HepG2 (cell line): ENCODE measurements around the gene GPR25. TPM values are rescaled to one million over a fixed set of nuclear protein-coding genes. Genes with fewer than 3 reads are reported as not detected.

Experiments
- CREB1 ChIP-seq, 2 experiments: fragments of 450-650 bp in 1 of 2; IDR thresholded peaks; 2 replicates each; pipeline ENCODE4 v1.6.1; 2016 to 2017; ENCODE audit warnings: control low read depth in 1 of 2, mild to moderate bottlenecking in 1 of 2, missing compliant biosample characterization in 1 of 2, missing genetic modification characterization in 1 of 2
- NCOA1 ChIP-seq: sonication (generic); formaldehyde crosslinking; IDR thresholded peaks from 2 replicates; pipeline ENCODE4 v1.9.0; 2021; ENCODE audit warnings: missing genetic modification reagents
- PHF21A ChIP-seq: sonication (generic); formaldehyde crosslinking; IDR thresholded peaks from 2 replicates; pipeline ENCODE4 v1.5.0; 2020; ENCODE audit warnings: mild to moderate bottlenecking, missing genetic modification reagents
- SMAD1 ChIP-seq: sonication (generic); formaldehyde crosslinking; IDR thresholded peaks from 2 replicates; pipeline ENCODE4 v1.4.0; 2020; ENCODE audit warnings: missing genetic modification reagents, low read depth, mild to moderate bottlenecking, borderline replicate concordance
- ZFP1 ChIP-seq: IDR thresholded peaks from 2 replicates; pipeline ENCODE4 v1.6.1; 2016
- ZFP41 ChIP-seq: sonication (generic); formaldehyde crosslinking; IDR thresholded peaks from 2 replicates; pipeline ENCODE4 v1.4.0; 2020; ENCODE audit warnings: mild to moderate bottlenecking, missing genetic modification reagents, borderline replicate concordance
- ZNF484 ChIP-seq: sonication (generic); formaldehyde crosslinking; IDR thresholded peaks from 2 replicates; pipeline ENCODE4 v1.5.1; 2020; ENCODE audit warnings: mild to moderate bottlenecking, low read depth, missing genetic modification reagents, borderline replicate concordance
- ZNF605 ChIP-seq: sonication (generic); formaldehyde crosslinking; IDR thresholded peaks from 2 replicates; pipeline ENCODE4 v1.8.0; 2022; ENCODE audit warnings: mild to moderate bottlenecking, missing genetic modification reagents
- ZNF7 ChIP-seq: IDR thresholded peaks from 2 replicates; pipeline ENCODE4 v1.6.1; 2016; ENCODE audit warnings: missing biosample characterization, missing genetic modification reagents
- ZNF709 ChIP-seq: sonication (generic); formaldehyde crosslinking; IDR thresholded peaks from 2 replicates; pipeline ENCODE4 v1.5.0; 2020; ENCODE audit warnings: mild to moderate bottlenecking, missing genetic modification reagents
- ZNF816 ChIP-seq: sonication (generic); formaldehyde crosslinking; IDR thresholded peaks from 2 replicates; pipeline ENCODE4 v1.8.0; 2022; ENCODE audit warnings: missing genetic modification reagents, mild to moderate bottlenecking, borderline replicate concordance
- polyA plus RNA-seq, 8 experiments: library from polyadenylated mRNA; depleted of rRNA in 3 of 8; stranded (reverse) in 7 of 8; unstranded in 1 of 8; fragments of >200 nt; fragmentation: Illumina TruSeq in 4 of 8; extraction: Trizol in 4 of 8; gene quantifications; 2 replicates each; pipeline versions ENCODE4 v1.2.1 to v1.2.3, GENCODE V29; 2011 to 2016; ENCODE audit warnings: low read depth in 4 of 8, missing spikeins in 1 of 8, mixed read lengths in 1 of 8; ENCODE audit not compliant: insufficient read depth in 1 of 8
- total RNA-seq, 5 experiments: library from RNA; depleted of rRNA; stranded (reverse); fragments of >200 nt; fragmentation: Illumina TruSeq; extraction: Trizol; gene quantifications; 2 replicates each; pipeline ENCODE4 v1.2.3, GENCODE V29; 2016; ENCODE audit warnings: low read depth in 1 of 5
- TF ChIP-seq, protein P1 (sequence below): sonication (generic); formaldehyde crosslinking; IDR thresholded peaks from 2 replicates; pipeline ENCODE4 v1.5.0; 2020; ENCODE audit warnings: missing genetic modification reagents
- TF ChIP-seq, protein P2 (sequence below): IDR thresholded peaks from 2 replicates; pipeline ENCODE4 v1.6.1; 2012; ENCODE audit warnings: low read length, improper control_type of control experiment
- TF ChIP-seq, protein P3 (sequence below): IDR thresholded peaks from 2 replicates; pipeline ENCODE4 v1.6.1; 2012; ENCODE audit warnings: low read depth, low read length, improper control_type of control experiment
- TF ChIP-seq, protein P4 (sequence below), 2 experiments: IDR thresholded peaks; 2 replicates each; pipeline ENCODE4 v1.6.1; 2011 to 2012; ENCODE audit warnings: low read length in 2 of 2, borderline replicate concordance in 1 of 2, low read depth in 1 of 2, mild to moderate bottlenecking in 1 of 2, moderate library complexity in 1 of 2
- TF ChIP-seq, protein P5 (sequence below): sonication (generic); formaldehyde crosslinking; IDR thresholded peaks from 2 replicates; pipeline ENCODE4 v1.5.0; 2020; ENCODE audit warnings: missing genetic modification reagents

GPR25 gene
- total and polyA plus RNA-seq, 2 of the 13 experiments (the other 11 are each of a cell fraction or from before 2014, with no cell fraction given): not detected

DNA sequence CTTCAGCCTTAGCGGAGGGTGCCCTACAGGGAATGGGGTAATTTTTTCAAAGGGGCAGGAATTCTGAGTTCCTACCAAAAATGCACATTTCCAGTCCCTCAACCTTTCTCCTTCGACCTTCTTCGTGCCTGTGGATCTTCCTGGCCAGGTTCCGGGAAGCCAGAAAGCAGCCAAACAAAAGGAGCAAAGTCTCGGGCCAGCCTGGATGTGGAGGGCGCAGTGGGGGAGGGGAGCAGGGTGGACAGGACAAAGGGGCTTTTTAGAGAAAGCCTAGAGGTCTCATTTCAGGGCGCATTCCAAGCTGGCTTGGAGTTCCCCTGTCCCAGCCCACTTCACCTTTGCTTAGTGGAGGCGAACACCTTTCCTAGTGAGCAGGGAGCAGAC lies 19.0 kb downstream of the GPR25 start (continued):
- TF ChIP-seq ZNF709 (CRISPR knock-in tag) (no peak), SMAD1 (no peak), PHF21A (CRISPR knock-in tag) (peak; percentile 84), ZNF605 (CRISPR knock-in tag) (0 out of 2 replicates have a peak, but pooled peaks have one; percentile 24), ZNF816 (no peak), NCOA1 (CRISPR knock-in tag) (no peak), ZFP1 (CRISPR knock-in tag) (no peak), ZNF484 (CRISPR knock-in tag) (no peak), CREB1 (IDR thresholded peaks at IDR 0.05) (no peak), CREB1 (CRISPR knock-in tag; IDR thresholded peaks at IDR 0.05) (peak; percentile 53; the same call in 1 of the 2 replicates), ZNF7 (CRISPR knock-in tag) (peak; percentile 54; the same call in 1 of the 2 replicates), ZFP41 (CRISPR knock-in tag) (no peak)
- TF ChIP-seq, protein P1, sequence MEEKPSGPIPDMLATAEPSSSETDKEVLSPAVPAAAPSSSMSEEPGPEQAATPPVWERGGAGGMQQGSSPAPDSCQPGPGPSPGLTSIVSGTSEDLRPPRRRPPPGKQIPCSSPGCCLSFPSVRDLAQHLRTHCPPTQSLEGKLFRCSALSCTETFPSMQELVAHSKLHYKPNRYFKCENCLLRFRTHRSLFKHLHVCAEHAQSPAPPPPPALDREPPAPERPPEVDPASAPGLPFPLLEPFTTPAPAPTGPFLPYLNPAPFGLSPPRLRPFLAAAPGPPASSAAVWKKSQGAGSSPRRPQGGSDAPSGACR (CRISPR knock-in tag): no peak
- TF ChIP-seq, protein P2, sequence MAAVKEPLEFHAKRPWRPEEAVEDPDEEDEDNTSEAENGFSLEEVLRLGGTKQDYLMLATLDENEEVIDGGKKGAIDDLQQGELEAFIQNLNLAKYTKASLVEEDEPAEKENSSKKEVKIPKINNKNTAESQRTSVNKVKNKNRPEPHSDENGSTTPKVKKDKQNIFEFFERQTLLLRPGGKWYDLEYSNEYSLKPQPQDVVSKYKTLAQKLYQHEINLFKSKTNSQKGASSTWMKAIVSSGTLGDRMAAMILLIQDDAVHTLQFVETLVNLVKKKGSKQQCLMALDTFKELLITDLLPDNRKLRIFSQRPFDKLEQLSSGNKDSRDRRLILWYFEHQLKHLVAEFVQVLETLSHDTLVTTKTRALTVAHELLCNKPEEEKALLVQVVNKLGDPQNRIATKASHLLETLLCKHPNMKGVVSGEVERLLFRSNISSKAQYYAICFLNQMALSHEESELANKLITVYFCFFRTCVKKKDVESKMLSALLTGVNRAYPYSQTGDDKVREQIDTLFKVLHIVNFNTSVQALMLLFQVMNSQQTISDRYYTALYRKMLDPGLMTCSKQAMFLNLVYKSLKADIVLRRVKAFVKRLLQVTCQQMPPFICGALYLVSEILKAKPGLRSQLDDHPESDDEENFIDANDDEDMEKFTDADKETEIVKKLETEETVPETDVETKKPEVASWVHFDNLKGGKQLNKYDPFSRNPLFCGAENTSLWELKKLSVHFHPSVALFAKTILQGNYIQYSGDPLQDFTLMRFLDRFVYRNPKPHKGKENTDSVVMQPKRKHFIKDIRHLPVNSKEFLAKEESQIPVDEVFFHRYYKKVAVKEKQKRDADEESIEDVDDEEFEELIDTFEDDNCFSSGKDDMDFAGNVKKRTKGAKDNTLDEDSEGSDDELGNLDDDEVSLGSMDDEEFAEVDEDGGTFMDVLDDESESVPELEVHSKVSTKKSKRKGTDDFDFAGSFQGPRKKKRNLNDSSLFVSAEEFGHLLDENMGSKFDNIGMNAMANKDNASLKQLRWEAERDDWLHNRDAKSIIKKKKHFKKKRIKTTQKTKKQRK: no peak
- TF ChIP-seq, protein P3, sequence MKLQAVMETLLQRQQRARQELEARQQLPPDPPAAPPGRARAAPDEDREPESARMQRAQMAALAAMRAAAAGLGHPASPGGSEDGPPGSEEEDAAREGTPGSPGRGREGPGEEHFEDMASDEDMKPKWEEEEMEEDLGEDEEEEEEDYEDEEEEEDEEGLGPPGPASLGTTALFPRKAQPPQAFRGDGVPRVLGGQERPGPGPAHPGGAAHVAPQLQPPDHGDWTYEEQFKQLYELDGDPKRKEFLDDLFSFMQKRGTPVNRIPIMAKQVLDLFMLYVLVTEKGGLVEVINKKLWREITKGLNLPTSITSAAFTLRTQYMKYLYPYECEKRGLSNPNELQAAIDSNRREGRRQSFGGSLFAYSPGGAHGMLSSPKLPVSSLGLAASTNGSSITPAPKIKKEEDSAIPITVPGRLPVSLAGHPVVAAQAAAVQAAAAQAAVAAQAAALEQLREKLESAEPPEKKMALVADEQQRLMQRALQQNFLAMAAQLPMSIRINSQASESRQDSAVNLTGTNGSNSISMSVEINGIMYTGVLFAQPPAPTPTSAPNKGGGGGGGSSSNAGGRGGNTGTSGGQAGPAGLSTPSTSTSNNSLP: no peak
- TF ChIP-seq, protein P4, sequence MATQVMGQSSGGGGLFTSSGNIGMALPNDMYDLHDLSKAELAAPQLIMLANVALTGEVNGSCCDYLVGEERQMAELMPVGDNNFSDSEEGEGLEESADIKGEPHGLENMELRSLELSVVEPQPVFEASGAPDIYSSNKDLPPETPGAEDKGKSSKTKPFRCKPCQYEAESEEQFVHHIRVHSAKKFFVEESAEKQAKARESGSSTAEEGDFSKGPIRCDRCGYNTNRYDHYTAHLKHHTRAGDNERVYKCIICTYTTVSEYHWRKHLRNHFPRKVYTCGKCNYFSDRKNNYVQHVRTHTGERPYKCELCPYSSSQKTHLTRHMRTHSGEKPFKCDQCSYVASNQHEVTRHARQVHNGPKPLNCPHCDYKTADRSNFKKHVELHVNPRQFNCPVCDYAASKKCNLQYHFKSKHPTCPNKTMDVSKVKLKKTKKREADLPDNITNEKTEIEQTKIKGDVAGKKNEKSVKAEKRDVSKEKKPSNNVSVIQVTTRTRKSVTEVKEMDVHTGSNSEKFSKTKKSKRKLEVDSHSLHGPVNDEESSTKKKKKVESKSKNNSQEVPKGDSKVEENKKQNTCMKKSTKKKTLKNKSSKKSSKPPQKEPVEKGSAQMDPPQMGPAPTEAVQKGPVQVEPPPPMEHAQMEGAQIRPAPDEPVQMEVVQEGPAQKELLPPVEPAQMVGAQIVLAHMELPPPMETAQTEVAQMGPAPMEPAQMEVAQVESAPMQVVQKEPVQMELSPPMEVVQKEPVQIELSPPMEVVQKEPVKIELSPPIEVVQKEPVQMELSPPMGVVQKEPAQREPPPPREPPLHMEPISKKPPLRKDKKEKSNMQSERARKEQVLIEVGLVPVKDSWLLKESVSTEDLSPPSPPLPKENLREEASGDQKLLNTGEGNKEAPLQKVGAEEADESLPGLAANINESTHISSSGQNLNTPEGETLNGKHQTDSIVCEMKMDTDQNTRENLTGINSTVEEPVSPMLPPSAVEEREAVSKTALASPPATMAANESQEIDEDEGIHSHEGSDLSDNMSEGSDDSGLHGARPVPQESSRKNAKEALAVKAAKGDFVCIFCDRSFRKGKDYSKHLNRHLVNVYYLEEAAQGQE (IDR thresholded peaks at IDR 0.05; ENCODE audit: borderline replicate concordance in 1 of 2, low read depth in 1 of 2, low read length in 2 of 2): no peak
- TF ChIP-seq, protein P5, sequence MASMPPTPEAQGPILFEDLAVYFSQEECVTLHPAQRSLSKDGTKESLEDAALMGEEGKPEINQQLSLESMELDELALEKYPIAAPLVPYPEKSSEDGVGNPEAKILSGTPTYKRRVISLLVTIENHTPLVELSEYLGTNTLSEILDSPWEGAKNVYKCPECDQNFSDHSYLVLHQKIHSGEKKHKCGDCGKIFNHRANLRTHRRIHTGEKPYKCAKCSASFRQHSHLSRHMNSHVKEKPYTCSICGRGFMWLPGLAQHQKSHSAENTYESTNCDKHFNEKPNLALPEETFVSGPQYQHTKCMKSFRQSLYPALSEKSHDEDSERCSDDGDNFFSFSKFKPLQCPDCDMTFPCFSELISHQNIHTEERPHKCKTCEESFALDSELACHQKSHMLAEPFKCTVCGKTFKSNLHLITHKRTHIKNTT (CRISPR knock-in tag): no peak
